ENCODE measurements around the gene SPACDR. TPM values are rescaled to one million over a fixed set of nuclear protein-coding genes. Genes with fewer than 3 reads are reported as not detected.

The SPACDR gene
- total RNA-seq, 1 experiment from 2014 or later: not detected

- peaks cover 21 to 25% of the 10 kb centered on the region in 2 experiments for H3K4me1 Mint-ChIP-seq
- H3K4me1 ChIP-seq (ENCODE audit: insufficient read depth, low read length): no peaks in the 10 kb centered on the region
- H4K91ac ChIP-seq (ENCODE audit: insufficient read length, low read depth, low read length): no peak overlapping the region
- H3K27ac ChIP-seq (ENCODE audit: insufficient read length, low read depth, low read length): no peak overlapping the region
- TF ChIP-seq CTCF (conservative IDR thresholded peaks at IDR 0.05): no peak
- H3K4ac ChIP-seq (ENCODE audit: low read depth, low read length): no peak overlapping the region
- H4K5ac ChIP-seq (ENCODE audit: insufficient read length, low read depth, low read length): no peak overlapping the region
- H3T11ph ChIP-seq (ENCODE audit: low read length): no peak overlapping the region
- H2BK12ac ChIP-seq (ENCODE audit: insufficient read length, low read depth, low read length): no peak overlapping the region
- no CpG with 5 or more reads among the region's 16 CpGs for WGBS (ENCODE audit: extremely low coverage, insufficient read length, low lambda C conversion rate)
- no peaks in the 10 kb centered on the region for H3K9me3 ChIP-seq (ENCODE audit: control insufficient read depth, low read depth, low read length)
- peak overlapping the region; percentile 95 to 98; a peak in 3 of 5 replicates for H3K4me3 Mint-ChIP-seq
- H4K20me1 ChIP-seq (ENCODE audit: control insufficient read depth, insufficient read depth, insufficient read length): no peaks in the 10 kb centered on the region
- H3K27me3 ChIP-seq (ENCODE audit: insufficient read depth, low read length): no peaks in the 10 kb centered on the region
- no peak overlapping the region; a peak in 1 of 7 replicates for H3K27ac Mint-ChIP-seq
- no peak overlapping the region for H3K56ac ChIP-seq (ENCODE audit: insufficient read length, low read depth, low read length)
- H4K8ac ChIP-seq (replicated peaks; ENCODE audit: insufficient read length, low read depth, low read length): no peak overlapping the region
- H3K27me3 Mint-ChIP-seq (ENCODE audit: low read depth): peaks cover 25% of the 10 kb centered on the region
- H3K23ac ChIP-seq (ENCODE audit: insufficient read length, low read depth, low read length): no peak overlapping the region
- peak overlapping the region; percentile 68 for H3K4me2 ChIP-seq (ENCODE audit: insufficient read depth, insufficient read length, low read length)
- no peak overlapping the region for H2AFZ ChIP-seq (ENCODE audit: low read length)
- H3K79me1 ChIP-seq (ENCODE audit: insufficient read depth, low read depth, low read length, poor library complexity, severe bottlenecking): peaks cover 3% of the 10 kb centered on the region
- H2AK5ac ChIP-seq (ENCODE audit: insufficient read length, low read length): no peak overlapping the region
- H2BK15ac ChIP-seq (ENCODE audit: low read depth, low read length): no peak overlapping the region
- H3K23me2 ChIP-seq (ENCODE audit: insufficient read length, low read depth, low read length, poor library complexity, severe bottlenecking): peaks cover 4% of the 10 kb centered on the region
- no peak overlapping the region for H2BK20ac ChIP-seq (ENCODE audit: low read depth, low read length, poor library complexity, severe bottlenecking)
- no peak overlapping the region for H3K18ac ChIP-seq (ENCODE audit: insufficient read length, low read depth, low read length)
- no peaks in the 10 kb centered on the region; the same call in 1 of the 2 replicates for H3K79me2 ChIP-seq (ENCODE audit: insufficient read depth, low read length)
- H2BK5ac ChIP-seq (ENCODE audit: insufficient read length, low read length): no peak overlapping the region
- H3K14ac ChIP-seq (ENCODE audit: insufficient read depth, low read length): no peak overlapping the region
- H3K9me3 Mint-ChIP-seq: peaks cover 4 to 14% of the 10 kb centered on the region in 2 experiments; a peak in 3 of 5 replicates
- DNase-seq: no peak
- H2BK120ac ChIP-seq (ENCODE audit: low read depth, low read length, poor library complexity, severe bottlenecking): no peak overlapping the region
- peaks cover 15 to 24% (median 18%) of the 10 kb centered on the region in 3 experiments for H3K36me3 Mint-ChIP-seq (ENCODE audit: insufficient read depth in 1 of 3, low read depth in 3 of 3)
- no peak overlapping the region for H3K9ac ChIP-seq (ENCODE audit: extremely low read depth, insufficient read length, low read length)
Observed at GRCh38 chr7:100427762-100428198, 36.3 kb downstream of the SPACDR start.

Data from H9 (cell line).